K562 (cell line): ENCODE data around the gene CAMSAP3.

Source experiments
- EP300 ChIP-seq: IDR thresholded peaks from 2 replicates; pipeline ENCODE4 v1.6.1; 2012; ENCODE audit warnings: low read length, improper control_type of control experiment
- ETS1 ChIP-seq: conservative IDR thresholded peaks from 2 replicates; pipeline ENCODE4 v1.6.1; 2011; ENCODE audit warnings: low read depth, mild to moderate bottlenecking, low read length; ENCODE audit not compliant: control insufficient read depth
- JUN ChIP-seq, 2 experiments: sonication (generic) in 1 of 2; formaldehyde crosslinking in 1 of 2; IDR thresholded peaks; 2 replicates each; pipeline versions ENCODE4 v1.6.1 to v1.8.0; 2012 to 2022; ENCODE audit warnings: borderline replicate concordance in 2 of 2, mild to moderate bottlenecking in 2 of 2, improper control_type of control experiment in 1 of 2, low read depth in 1 of 2, low read length in 1 of 2, missing genetic modification reagents in 1 of 2
- KDM5B ChIP-seq: fragments of 200-600 bp; sonication (generic); IDR thresholded peaks from 2 replicates; pipeline ENCODE4 v1.6.1; 2012; ENCODE audit warnings: low read depth, mild to moderate bottlenecking, moderate library complexity, low read length, control low read depth, inconsistent platforms; ENCODE audit not compliant: insufficient replicate concordance
- MAX ChIP-seq: sonication (generic); formaldehyde crosslinking; IDR thresholded peaks from 2 replicates; pipeline ENCODE4 v1.9.0; 2022; ENCODE audit warnings: mild to moderate bottlenecking, missing genetic modification reagents
- SMAD2 ChIP-seq: fragments of 150-350 bp; IDR thresholded peaks from 2 replicates; pipeline ENCODE4 v1.6.1; 2014; ENCODE audit warnings: low read depth, mild to moderate bottlenecking, low read length
- SRSF9 ChIP-seq: fragments of 200-400 bp; formaldehyde crosslinking; IDR thresholded peaks from 2 replicates; pipeline ENCODE4 v1.6.1; 2017; ENCODE audit warnings: low read depth, low read length, borderline replicate concordance
- TEAD1 ChIP-seq, 2 experiments: fragments of 450-650 bp in 1 of 2; sonication (generic) in 1 of 2; formaldehyde crosslinking; IDR thresholded peaks; 2 replicates each; pipeline versions ENCODE4 v1.4.0 to v1.8.0; 2020 to 2022; ENCODE audit warnings: mild to moderate bottlenecking in 2 of 2, missing genetic modification reagents in 1 of 2
- ZBTB43 ChIP-seq: sonication (generic); formaldehyde crosslinking; IDR thresholded peaks from 2 replicates; pipeline ENCODE4 v1.8.0; 2023; ENCODE audit warnings: mild to moderate bottlenecking, missing genetic modification reagents
- ZC3H4 ChIP-seq: sonication (generic); formaldehyde crosslinking; IDR thresholded peaks from 2 replicates; pipeline ENCODE4 v1.9.0; 2021; ENCODE audit warnings: missing genetic modification reagents, borderline replicate concordance
- ZSCAN29 ChIP-seq: fragments of 450-650 bp; IDR thresholded peaks from 2 replicates; pipeline ENCODE4 v1.6.1; 2017
- TF ChIP-seq, protein P1 (sequence below): fragments of 250-450 bp; sonication (Bioruptor Pico); IDR thresholded peaks from 2 replicates; pipeline ENCODE4 v1.4.0; 2020; ENCODE audit warnings: mild to moderate bottlenecking, moderate library complexity
- TF ChIP-seq, protein P2 (sequence below): sonication (generic); formaldehyde crosslinking; IDR thresholded peaks from 2 replicates; pipeline ENCODE4 v1.8.1; 2023; ENCODE audit warnings: mild to moderate bottlenecking, missing genetic modification reagents, moderate library complexity
- TF ChIP-seq, protein P3 (sequence below): fragments of 200-600 bp; sonication (generic); IDR thresholded peaks from one replicate; pipeline ENCODE4 v1.6.1; 2012; ENCODE audit warnings: mild to moderate bottlenecking, low read depth, low read length, inconsistent platforms

DNA sequence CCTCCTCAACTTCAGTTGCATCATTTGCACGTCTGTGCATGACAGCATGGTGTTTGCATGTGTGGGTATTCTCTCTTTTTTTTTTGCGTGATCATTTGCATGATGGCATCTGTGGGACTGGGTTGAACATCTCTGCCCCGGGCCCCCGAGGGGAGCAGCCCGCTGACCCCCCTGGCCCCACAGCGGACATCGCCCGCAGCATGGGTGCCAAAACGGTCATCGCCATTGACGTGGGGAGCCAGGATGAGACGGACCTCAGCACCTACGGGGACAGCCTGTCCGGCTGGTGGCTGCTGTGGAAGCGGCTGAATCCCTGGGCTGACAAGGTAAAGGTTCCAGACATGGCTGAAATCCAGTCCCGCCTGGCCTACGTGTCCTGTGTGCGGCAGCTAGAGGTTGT is 37.0 kb upstream of the CAMSAP3 start:
- TF ChIP-seq, protein P1, sequence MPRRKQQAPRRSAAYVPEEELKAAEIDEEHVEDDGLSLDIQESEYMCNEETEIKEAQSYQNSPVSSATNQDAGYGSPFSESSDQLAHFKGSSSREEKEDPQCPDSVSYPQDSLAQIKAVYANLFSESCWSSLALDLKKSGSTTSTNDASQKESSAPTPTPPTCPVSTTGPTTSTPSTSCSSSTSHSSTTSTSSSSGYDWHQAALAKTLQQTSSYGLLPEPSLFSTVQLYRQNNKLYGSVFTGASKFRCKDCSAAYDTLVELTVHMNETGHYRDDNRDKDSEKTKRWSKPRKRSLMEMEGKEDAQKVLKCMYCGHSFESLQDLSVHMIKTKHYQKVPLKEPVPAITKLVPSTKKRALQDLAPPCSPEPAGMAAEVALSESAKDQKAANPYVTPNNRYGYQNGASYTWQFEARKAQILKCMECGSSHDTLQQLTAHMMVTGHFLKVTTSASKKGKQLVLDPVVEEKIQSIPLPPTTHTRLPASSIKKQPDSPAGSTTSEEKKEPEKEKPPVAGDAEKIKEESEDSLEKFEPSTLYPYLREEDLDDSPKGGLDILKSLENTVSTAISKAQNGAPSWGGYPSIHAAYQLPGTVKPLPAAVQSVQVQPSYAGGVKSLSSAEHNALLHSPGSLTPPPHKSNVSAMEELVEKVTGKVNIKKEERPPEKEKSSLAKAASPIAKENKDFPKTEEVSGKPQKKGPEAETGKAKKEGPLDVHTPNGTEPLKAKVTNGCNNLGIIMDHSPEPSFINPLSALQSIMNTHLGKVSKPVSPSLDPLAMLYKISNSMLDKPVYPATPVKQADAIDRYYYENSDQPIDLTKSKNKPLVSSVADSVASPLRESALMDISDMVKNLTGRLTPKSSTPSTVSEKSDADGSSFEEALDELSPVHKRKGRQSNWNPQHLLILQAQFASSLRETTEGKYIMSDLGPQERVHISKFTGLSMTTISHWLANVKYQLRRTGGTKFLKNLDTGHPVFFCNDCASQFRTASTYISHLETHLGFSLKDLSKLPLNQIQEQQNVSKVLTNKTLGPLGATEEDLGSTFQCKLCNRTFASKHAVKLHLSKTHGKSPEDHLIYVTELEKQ (CRISPR knock-in tag) = no peak
- TF ChIP-seq EP300 (no peak), ZC3H4 (CRISPR knock-in tag) (no peak), SMAD2 (no peak), MAX (no peak), KDM5B (no peak), ETS1 (no peak), ZBTB43 (CRISPR knock-in tag) (no peak), ZSCAN29 (no peak), SRSF9 (no peak), JUN (IDR thresholded peaks at IDR 0.05; ENCODE audit: borderline replicate concordance, low read depth, low read length) (no peak), JUN (CRISPR knock-in tag; IDR thresholded peaks at IDR 0.05; ENCODE audit: borderline replicate concordance) (no peak), TEAD1 (CRISPR knock-in tag; IDR thresholded peaks at IDR 0.05) (no peak)
- TF ChIP-seq, protein P2, sequence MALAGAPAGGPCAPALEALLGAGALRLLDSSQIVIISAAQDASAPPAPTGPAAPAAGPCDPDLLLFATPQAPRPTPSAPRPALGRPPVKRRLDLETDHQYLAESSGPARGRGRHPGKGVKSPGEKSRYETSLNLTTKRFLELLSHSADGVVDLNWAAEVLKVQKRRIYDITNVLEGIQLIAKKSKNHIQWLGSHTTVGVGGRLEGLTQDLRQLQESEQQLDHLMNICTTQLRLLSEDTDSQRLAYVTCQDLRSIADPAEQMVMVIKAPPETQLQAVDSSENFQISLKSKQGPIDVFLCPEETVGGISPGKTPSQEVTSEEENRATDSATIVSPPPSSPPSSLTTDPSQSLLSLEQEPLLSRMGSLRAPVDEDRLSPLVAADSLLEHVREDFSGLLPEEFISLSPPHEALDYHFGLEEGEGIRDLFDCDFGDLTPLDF = no peak
- TF ChIP-seq, protein P3, sequence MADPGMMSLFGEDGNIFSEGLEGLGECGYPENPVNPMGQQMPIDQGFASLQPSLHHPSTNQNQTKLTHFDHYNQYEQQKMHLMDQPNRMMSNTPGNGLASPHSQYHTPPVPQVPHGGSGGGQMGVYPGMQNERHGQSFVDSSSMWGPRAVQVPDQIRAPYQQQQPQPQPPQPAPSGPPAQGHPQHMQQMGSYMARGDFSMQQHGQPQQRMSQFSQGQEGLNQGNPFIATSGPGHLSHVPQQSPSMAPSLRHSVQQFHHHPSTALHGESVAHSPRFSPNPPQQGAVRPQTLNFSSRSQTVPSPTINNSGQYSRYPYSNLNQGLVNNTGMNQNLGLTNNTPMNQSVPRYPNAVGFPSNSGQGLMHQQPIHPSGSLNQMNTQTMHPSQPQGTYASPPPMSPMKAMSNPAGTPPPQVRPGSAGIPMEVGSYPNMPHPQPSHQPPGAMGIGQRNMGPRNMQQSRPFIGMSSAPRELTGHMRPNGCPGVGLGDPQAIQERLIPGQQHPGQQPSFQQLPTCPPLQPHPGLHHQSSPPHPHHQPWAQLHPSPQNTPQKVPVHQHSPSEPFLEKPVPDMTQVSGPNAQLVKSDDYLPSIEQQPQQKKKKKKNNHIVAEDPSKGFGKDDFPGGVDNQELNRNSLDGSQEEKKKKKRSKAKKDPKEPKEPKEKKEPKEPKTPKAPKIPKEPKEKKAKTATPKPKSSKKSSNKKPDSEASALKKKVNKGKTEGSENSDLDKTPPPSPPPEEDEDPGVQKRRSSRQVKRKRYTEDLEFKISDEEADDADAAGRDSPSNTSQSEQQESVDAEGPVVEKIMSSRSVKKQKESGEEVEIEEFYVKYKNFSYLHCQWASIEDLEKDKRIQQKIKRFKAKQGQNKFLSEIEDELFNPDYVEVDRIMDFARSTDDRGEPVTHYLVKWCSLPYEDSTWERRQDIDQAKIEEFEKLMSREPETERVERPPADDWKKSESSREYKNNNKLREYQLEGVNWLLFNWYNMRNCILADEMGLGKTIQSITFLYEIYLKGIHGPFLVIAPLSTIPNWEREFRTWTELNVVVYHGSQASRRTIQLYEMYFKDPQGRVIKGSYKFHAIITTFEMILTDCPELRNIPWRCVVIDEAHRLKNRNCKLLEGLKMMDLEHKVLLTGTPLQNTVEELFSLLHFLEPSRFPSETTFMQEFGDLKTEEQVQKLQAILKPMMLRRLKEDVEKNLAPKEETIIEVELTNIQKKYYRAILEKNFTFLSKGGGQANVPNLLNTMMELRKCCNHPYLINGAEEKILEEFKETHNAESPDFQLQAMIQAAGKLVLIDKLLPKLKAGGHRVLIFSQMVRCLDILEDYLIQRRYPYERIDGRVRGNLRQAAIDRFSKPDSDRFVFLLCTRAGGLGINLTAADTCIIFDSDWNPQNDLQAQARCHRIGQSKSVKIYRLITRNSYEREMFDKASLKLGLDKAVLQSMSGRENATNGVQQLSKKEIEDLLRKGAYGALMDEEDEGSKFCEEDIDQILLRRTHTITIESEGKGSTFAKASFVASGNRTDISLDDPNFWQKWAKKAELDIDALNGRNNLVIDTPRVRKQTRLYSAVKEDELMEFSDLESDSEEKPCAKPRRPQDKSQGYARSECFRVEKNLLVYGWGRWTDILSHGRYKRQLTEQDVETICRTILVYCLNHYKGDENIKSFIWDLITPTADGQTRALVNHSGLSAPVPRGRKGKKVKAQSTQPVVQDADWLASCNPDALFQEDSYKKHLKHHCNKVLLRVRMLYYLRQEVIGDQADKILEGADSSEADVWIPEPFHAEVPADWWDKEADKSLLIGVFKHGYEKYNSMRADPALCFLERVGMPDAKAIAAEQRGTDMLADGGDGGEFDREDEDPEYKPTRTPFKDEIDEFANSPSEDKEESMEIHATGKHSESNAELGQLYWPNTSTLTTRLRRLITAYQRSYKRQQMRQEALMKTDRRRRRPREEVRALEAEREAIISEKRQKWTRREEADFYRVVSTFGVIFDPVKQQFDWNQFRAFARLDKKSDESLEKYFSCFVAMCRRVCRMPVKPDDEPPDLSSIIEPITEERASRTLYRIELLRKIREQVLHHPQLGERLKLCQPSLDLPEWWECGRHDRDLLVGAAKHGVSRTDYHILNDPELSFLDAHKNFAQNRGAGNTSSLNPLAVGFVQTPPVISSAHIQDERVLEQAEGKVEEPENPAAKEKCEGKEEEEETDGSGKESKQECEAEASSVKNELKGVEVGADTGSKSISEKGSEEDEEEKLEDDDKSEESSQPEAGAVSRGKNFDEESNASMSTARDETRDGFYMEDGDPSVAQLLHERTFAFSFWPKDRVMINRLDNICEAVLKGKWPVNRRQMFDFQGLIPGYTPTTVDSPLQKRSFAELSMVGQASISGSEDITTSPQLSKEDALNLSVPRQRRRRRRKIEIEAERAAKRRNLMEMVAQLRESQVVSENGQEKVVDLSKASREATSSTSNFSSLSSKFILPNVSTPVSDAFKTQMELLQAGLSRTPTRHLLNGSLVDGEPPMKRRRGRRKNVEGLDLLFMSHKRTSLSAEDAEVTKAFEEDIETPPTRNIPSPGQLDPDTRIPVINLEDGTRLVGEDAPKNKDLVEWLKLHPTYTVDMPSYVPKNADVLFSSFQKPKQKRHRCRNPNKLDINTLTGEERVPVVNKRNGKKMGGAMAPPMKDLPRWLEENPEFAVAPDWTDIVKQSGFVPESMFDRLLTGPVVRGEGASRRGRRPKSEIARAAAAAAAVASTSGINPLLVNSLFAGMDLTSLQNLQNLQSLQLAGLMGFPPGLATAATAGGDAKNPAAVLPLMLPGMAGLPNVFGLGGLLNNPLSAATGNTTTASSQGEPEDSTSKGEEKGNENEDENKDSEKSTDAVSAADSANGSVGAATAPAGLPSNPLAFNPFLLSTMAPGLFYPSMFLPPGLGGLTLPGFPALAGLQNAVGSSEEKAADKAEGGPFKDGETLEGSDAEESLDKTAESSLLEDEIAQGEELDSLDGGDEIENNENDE = no peak
